Gastrocnemius medialis (tissue), 4 donors: ENCODE data around the gene HMGA1. TPM values are rescaled to one million over a fixed set of nuclear protein-coding genes. Genes with fewer than 3 reads are reported as not detected.

Experiments
- ATAC-seq, 2 donors: fragments of 150-250 bp; one replicate each; pipeline ENCODE4 v1.9.1; 2016
- DNase-seq, 2 donors: peaks; one replicate each; pipeline ENCODE4 v3.0.0-alpha.2; 2019
- H3K27ac ChIP-seq, 4 donors: fragments of 200-600 bp; sonication (generic); 1 replicate in 1 of 4; 2 replicates in 3 of 4; pipeline ENCODE4 v1.5.1; 2016 to 2018; ENCODE audit warnings: mild to moderate bottlenecking in 2 of 4, moderate library complexity in 1 of 4
- H3K27me3 ChIP-seq, 3 donors: fragments of 200-600 bp; sonication (generic) in 2 of 3; 1 replicate in 1 of 3; 2 replicates in 2 of 3; pipeline versions ENCODE4 v1.5.1 to v1.6.0; 2016 to 2019; ENCODE audit warnings: mild to moderate bottlenecking in 1 of 3, moderate library complexity in 1 of 3
- H3K36me3 ChIP-seq, 2 donors: fragments of 200-600 bp; sonication (generic) in 1 of 2; one replicate each; pipeline ENCODE4 v1.5.1; 2017 to 2018
- H3K4me1 ChIP-seq, 2 donors: fragments of 200-600 bp; sonication (generic) in 1 of 2; one replicate each; pipeline ENCODE4 v1.5.1; 2016 to 2017; ENCODE audit warnings: mild to moderate bottlenecking in 2 of 2
- H3K4me3 ChIP-seq, 4 donors: fragments of 200-600 bp; sonication (generic) in 3 of 4; 1 replicate in 1 of 4; 2 replicates in 3 of 4; pipeline ENCODE4 v1.5.1; 2016 to 2019; ENCODE audit warnings: mild to moderate bottlenecking in 2 of 4
- H3K9me3 ChIP-seq, 3 donors: fragments of 200-600 bp; sonication (generic) in 2 of 3; 1 replicate in 1 of 3; 2 replicates in 2 of 3; pipeline ENCODE4 v1.5.1; 2016 to 2019
- POLR2A ChIP-seq, 2 donors: fragments of 450-650 bp; IDR thresholded peaks; one replicate each; pipeline ENCODE4 v1.6.1; 2017; ENCODE audit warnings: antibody characterized with exemption in 2 of 2, mild to moderate bottlenecking in 2 of 2, moderate library complexity in 2 of 2
- in situ Hi-C, 4 donors: fragments of 200-750 bp; cut with MboI; loops; one replicate each; pipeline versions ENCODE4 v1.15.0 to v1.8.0; 2017; ENCODE audit warnings: low sequenced_read_pairs in 4 of 4
- intact Hi-C: fragments of 100-400 bp; cut with DNase I; formaldehyde crosslinking; loops from one replicate; pipeline ENCODE4 v1.15.1; 2023; ENCODE audit warnings: low total_unique reads
- total RNA-seq, 4 donors: library from RNA; depleted of rRNA; stranded (reverse); fragments of >200 nt; gene quantifications; one replicate each; pipeline versions ENCODE4 v1.1.0 to v1.2.3, GENCODE V29; 2016
- TF ChIP-seq, protein P1 (sequence below), 5 experiments: fragments of 450-650 bp in 3 of 5; fragments of 200-600 bp in 2 of 5; sonication (generic) in 2 of 5; IDR thresholded peaks in 4 of 5; conservative IDR thresholded peaks in 1 of 5; 1 replicate in 4 of 5; 2 replicates in 1 of 5; pipeline ENCODE4 v1.5.1; 2016 to 2019; ENCODE audit warnings: antibody characterized with exemption in 5 of 5, mild to moderate bottlenecking in 3 of 5, moderate library complexity in 3 of 5

HMGA1 gene
- total RNA-seq, 4 donors from 2014 or later, result 74.1 to 163 (median 154) TPM

DNA sequence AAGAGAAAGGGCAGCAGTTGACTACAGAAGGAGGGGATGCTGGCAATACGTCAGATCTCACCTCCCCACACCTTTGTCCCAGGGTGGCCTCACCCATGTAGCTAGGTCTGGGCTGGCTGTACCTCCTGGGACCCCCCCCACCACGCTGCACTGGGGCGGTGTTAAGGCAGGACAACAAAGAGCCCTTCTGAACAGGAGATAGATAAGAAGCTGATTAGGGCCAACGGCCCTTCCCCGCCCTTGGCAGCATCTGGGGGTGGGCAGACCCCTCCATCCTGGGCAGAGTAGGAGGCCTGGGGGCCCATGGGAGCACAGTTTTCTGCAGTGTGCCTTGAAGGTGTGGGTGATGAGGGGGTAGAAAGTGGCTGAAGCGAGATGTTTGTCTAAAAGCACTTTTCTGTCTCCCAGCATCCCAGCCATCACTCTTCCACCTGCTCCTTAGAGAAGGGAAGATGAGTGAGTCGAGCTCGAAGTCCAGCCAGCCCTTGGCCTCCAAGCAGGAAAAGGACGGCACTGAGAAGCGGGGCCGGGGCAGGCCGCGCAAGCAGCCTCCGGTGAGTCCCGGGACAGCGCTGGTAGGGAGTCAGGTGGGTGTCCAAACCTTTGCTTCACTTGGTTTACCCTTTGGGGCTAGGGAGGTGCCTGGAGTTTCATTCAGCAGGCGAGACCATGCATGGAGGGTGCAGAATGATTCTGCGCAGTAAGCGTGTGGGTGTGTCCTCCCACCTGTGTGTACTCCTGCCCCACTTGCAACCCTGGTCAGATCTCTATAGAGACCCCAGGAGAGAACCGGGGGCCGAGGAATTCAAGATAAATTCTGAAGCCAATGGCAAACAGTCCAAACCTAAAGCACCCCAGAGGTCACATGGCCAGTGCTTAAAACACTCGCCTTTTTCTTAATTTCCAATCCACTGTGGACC is 3.9 kb downstream of the HMGA1 start:
- intact Hi-C loops (no loop called here), in situ Hi-C loops (no loop called here)
- TF ChIP-seq, protein P1, sequence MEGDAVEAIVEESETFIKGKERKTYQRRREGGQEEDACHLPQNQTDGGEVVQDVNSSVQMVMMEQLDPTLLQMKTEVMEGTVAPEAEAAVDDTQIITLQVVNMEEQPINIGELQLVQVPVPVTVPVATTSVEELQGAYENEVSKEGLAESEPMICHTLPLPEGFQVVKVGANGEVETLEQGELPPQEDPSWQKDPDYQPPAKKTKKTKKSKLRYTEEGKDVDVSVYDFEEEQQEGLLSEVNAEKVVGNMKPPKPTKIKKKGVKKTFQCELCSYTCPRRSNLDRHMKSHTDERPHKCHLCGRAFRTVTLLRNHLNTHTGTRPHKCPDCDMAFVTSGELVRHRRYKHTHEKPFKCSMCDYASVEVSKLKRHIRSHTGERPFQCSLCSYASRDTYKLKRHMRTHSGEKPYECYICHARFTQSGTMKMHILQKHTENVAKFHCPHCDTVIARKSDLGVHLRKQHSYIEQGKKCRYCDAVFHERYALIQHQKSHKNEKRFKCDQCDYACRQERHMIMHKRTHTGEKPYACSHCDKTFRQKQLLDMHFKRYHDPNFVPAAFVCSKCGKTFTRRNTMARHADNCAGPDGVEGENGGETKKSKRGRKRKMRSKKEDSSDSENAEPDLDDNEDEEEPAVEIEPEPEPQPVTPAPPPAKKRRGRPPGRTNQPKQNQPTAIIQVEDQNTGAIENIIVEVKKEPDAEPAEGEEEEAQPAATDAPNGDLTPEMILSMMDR (IDR thresholded peaks at IDR 0.05 in 4 of 5, conservative IDR thresholded peaks at IDR 0.05 in 1 of 5), result no peak
- TF ChIP-seq POLR2A (IDR thresholded peaks at IDR 0.05), result no peak
- H3K9me3 ChIP-seq, result no peaks in the 10 kb centered on the region
- H3K4me1 ChIP-seq, result peaks cover 21 to 26% of the 10 kb centered on the region in 2 donors
- no peaks in the 10 kb centered on the region for H3K27me3 ChIP-seq
- no peak for ATAC-seq
- peaks cover 0 to 18% of the 10 kb centered on the region in 2 donors for H3K36me3 ChIP-seq
- no peak for DNase-seq
- no peak overlapping the region for H3K4me3 ChIP-seq
- H3K27ac ChIP-seq, result no peak overlapping the region

DNA sequence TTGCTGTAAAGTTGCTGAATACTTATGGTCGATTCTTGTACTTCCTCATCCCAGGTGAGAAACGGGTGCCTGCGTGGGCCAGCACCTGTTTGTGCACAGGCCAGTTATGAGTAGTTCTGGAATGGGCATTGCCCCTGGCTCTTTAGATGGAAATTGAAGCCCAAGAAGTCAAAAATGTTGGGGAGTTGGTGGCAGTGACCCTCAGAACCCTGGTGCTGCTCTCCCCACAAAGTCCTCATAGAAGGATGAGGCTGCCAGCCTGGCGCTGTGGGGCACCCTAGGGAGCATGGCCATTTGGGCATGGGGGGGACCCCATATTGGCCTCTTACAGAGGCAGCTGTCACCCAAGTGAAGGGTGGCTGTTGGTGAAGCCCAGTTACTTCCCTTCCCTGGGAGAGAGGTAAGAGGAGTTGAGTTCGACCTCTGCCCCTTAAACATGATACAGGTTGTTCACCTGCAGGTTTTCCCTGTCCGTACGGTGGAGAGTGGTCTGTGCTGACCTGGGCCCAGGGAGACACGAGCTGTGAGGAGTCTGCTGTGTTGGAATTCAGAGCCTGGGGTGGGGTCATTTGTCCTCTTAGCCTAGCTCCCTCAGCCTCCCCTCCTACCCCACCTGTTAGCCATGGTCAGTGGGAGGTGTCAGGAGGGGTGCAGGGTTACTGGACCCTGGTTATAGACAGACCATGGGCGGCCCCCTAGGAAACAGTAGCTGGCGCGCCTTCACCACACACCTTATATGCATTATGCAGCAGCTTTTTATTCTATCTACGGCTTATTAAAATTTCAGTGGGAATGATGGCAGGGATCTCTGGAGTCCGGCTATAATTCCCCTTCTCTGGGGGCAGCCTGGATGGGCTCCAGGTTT is 4.9 kb downstream of the HMGA1 start:
- no peaks in the 10 kb centered on the region for H3K27me3 ChIP-seq
- peaks cover 21 to 23% of the 10 kb centered on the region in 2 donors for H3K4me1 ChIP-seq
- DNase-seq, result no peak
- peaks cover 0 to 18% of the 10 kb centered on the region in 2 donors for H3K36me3 ChIP-seq
- TF ChIP-seq, protein P1 (IDR thresholded peaks at IDR 0.05 in 4 of 5, conservative IDR thresholded peaks at IDR 0.05 in 1 of 5), result no peak
- TF ChIP-seq POLR2A (IDR thresholded peaks at IDR 0.05), result no peak
- no peak overlapping the region for H3K4me3 ChIP-seq
- intact Hi-C loops, result no loop called here
- H3K9me3 ChIP-seq, result no peaks in the 10 kb centered on the region
- in situ Hi-C loops, result no loop called here
- no peak for ATAC-seq
- no peak overlapping the region for H3K27ac ChIP-seq

DNA sequence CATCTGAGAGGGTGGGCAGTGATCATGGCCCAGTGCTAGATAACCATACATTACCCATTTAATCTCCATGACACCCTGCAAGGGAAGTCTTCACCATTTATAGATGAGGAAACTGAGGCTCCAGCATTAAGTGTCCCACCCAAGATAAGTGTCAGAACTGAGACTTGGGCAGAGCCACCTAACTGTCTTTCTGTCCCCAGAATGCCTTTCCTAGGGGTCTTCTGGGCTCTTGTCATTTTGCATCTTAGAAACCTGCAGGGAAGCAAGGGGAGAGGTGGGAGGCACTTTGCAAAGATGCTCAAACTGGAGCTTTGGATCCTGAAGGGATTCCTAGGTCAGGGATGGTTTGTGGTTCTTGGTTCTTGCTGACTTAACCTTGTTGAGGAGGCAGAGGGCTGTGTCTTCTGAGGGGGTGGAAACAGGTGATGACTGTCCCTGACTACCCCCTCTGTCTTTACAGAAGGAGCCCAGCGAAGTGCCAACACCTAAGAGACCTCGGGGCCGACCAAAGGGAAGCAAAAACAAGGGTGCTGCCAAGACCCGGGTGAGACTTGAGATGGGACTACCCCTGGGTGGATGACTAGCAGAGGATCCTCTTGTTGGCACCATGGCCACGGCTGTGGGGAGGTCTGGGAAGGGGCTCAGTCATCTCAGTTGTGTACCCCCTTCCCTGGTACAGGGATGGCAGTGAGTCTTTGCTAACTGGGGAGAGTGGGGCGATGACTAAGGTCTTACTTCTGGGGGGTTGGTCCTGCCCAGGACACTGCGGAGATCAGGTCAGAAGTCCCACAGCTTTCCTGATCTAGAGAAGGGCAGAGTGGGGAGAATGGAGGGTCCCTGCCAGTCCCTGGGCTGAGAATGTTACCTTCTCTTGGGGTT is 5.8 kb downstream of the HMGA1 start:
- Histone ChIP-seq H3K4me3 (no peak overlapping the region), H3K27ac (peak overlapping the region; percentile 89 to 95 (median 92)), H3K4me1 (peaks cover 21 to 23% of the 10 kb centered on the region in 2 donors), H3K9me3 (no peaks in the 10 kb centered on the region), H3K36me3 (peaks cover 0 to 18% of the 10 kb centered on the region in 2 donors), H3K27me3 (no peaks in the 10 kb centered on the region)
- no peak for ATAC-seq
- no peak for TF ChIP-seq POLR2A (IDR thresholded peaks at IDR 0.05)
- TF ChIP-seq, protein P1 (IDR thresholded peaks at IDR 0.05 in 4 of 5, conservative IDR thresholded peaks at IDR 0.05 in 1 of 5), result no peak
- in situ Hi-C loops (no loop called here), intact Hi-C loops (no loop called here)
- no peak for DNase-seq

DNA sequence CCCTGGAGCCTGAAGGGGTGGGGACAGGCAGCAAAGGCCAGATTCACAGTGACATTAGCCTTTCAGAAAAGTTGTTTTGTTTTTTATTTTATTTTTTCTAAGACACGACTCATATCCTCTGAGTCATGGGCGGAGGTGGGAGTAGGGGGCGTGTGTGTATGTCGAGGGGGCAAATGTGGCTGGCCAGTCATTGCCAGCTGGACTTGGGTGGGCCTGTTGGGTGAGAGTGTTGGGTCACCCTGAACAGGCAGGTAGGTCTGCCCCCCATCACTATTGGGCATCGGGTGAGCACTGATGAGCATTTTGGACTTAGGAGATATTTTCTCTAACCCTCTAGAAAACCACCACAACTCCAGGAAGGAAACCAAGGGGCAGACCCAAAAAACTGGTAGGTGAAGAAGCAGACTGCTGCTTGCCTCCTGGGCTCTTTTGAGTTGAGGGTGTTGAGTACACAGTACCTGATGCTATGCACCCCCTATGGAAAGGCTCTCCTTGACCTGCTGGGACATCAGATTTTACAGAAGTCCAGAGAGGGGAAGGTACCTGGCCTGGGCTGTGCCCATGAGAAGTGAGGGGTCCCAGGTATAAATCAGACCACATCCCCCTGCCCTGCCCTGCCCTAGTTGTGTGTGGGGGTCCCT is 6.6 kb downstream of the HMGA1 start:
- in situ Hi-C loops (no loop called here), intact Hi-C loops (no loop called here)
- Histone ChIP-seq H3K36me3 (peaks cover 0 to 18% of the 10 kb centered on the region in 2 donors), H3K27me3 (no peaks in the 10 kb centered on the region), H3K4me3 (no peak overlapping the region), H3K9me3 (no peaks in the 10 kb centered on the region), H3K4me1 (peaks cover 25 to 26% of the 10 kb centered on the region in 2 donors), H3K27ac (peak overlapping the region; percentile 89 to 95 (median 92))
- no peak for ATAC-seq
- no peak for DNase-seq
- TF ChIP-seq, protein P1 (IDR thresholded peaks at IDR 0.05 in 4 of 5, conservative IDR thresholded peaks at IDR 0.05 in 1 of 5), result no peak
- no peak for TF ChIP-seq POLR2A (IDR thresholded peaks at IDR 0.05)
